HG03521 (cell line): ENCODE results near the gene RPS27A.
"Not testable (repeated sequence)": the region's sequence is repeated elsewhere in the genome, so short reads cannot be mapped to it uniquely, and the experiment has no call there.

Experiments used
- ATAC-seq: cut with Tn5 transposase; IDR thresholded peaks from one replicate; pipeline ENCODE4 v1.9.1; 2021; ENCODE audit warnings: mild to moderate bottlenecking, moderate library complexity; ENCODE audit not compliant: unreplicated experiment

Gene RPS27A

DNA sequence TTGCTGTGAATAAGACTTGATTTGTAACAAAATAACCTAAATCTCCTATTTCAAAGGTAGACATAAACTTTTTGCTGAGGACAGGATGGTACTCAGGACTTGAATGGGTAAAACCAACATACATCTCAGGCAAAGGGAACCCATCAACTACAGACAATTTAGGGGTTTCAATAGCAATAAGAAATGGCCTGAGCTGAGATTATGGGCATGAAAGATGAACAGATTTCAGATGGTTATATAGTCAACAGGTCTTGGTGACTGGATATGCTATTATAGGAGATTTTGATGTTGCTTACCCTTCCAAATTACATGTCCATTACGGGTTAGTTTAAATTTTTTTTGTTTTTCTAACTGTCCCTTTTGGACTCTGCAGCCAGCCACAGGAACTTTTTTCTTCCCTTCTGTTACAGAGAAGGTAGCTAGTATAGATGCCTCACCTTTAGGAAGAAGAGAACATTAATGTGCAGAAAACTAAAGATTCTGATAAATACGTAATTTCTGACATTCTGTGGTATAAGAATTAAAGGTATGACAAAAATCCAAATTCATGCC lies 4.6 kb downstream of the RPS27A start:
- no peak for ATAC-seq

DNA sequence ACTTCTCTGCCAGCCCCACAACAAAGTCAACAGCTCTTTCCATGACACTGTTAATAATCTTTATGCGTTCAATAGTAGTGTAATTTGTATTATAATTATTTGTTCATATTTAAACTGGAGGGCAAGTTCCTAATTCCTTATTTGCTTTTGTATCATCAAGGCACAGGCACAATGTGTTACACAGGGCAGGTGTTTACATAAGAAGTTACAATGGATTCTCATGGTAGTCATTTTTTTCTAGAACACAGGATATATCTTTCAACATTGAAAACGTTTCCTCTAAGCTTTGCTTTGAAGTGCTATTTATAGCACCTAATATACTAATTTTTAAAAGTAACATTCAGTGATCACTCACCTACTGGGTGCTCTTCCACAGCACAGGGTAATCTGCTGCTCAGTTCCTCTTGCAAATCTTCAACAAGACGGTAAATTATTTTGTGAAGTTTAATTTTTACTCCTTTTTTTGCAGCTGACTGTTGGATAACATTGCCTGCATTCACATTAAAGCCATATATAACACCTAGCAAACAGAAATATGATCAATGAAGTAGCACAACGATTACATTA lies 7.3 kb downstream of the RPS27A start:
- no peak for ATAC-seq

DNA sequence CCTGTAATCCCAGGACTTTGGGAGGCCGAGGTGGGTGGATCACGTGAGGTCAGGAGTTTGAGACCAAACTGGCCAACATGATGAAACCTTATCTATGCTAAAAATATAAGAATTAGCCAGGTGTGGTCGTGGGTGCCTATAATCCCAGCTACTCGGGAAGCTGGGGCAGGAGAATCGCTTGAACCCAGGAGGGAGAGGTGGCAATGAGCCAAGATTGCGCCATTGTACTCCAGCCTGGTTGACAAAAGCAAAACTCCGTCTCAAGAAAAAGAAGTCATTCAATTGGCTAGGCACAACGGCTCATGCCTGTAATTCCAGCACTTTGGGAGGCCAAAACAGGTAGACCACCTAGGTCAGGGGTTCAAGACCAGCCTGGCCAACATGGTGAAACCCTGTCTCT lies 9.1 kb downstream of the RPS27A start:
- ATAC-seq = not testable (repeated sequence)

DNA sequence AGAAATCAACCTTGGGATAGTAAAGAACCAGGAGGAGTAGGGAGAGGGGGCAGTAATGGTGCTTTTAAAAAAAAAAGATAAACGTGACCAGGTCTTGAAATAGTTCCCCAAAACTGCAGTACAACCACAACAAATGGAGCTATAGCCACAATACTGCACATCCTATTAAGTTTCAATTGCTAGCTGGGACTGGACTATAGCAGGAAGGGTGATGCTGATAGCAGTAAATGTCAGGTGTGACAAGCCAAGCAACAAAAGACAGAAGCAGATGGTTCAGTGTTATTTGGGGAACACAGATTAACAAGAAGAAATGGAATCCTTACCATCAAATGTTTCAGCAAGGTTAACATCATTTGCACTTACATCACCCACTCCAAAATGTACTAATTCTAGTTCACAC lies 10.1 kb downstream of the RPS27A start:
- no peak for ATAC-seq

DNA sequence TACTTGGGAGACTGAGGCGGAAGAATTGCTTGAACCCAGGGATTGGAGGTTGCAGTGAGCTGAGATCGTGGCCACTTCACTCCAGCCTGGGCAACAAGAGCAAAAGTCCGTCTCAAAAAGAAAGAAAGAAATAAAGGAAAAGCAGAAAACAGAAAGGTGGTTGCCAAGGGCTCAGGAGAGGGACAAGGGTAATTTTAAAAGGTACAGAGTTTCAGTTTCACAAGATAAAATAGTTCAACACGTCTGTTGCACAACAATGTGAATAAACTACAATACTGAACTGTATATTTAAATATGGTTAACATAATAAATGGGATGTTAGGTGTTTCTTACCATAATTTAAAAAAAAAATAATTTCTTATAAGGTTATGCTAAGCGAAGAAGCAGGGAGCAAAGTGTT lies 12.9 kb downstream of the RPS27A start:
- ATAC-seq = no peak

DNA sequence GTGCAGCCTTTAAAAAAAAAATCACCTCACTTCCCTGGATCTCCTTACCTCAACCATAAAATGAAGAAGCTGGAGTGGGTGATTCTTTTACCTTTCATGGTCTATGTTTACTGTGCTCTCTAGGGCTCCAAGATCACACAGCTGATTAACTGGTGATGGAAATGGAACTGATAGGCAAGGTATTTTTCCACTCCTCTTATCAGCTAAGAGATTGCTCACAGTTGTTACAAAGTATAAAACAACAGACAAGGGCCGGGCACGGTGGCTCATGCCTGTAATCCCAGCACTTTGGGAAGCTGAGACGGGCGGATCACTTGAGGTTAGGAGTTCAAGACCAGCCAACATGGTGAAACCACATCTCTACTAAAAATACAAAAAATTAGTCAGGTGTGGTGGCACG lies 14.5 kb downstream of the RPS27A start:
- ATAC-seq = no peak

DNA sequence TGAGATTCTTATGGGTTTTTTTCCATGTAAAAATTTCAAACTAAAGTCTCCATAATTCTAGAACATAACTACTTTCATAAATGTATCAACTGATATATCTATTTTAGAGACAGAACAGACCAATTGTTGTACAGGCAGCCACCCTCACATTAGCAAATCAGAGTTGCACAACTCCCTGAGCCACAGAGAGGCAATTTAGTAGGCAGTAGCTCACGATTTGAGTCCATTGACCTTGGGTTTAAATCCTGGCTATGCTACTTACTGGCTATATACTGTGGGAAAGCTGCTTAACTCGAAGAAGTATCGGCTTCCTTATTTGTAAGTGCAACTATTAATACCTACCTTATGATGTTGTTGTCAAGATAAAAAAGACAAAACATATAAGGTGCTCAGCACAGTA lies 20.3 kb downstream of the RPS27A start:
- ATAC-seq = no peak

DNA sequence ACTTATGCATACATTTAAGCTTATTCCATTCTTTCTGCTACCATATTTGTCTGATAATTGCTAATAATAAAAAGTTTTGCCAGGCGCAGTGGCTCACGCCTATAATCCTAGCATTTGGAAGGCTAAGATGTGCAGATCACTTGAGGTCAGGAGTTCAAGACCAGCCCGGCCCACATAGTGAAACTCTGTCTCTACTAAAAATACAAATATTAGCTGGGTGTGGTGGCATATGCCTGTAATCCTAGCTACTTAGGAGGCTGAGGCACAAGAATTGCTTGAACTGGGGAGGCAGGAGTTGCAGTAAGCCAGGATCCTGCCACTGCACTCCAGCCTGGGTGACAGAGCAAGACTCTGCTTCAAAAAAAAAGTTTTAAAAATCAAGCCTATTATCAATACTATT lies 27.1 kb downstream of the RPS27A start:
- ATAC-seq = not testable (repeated sequence)

DNA sequence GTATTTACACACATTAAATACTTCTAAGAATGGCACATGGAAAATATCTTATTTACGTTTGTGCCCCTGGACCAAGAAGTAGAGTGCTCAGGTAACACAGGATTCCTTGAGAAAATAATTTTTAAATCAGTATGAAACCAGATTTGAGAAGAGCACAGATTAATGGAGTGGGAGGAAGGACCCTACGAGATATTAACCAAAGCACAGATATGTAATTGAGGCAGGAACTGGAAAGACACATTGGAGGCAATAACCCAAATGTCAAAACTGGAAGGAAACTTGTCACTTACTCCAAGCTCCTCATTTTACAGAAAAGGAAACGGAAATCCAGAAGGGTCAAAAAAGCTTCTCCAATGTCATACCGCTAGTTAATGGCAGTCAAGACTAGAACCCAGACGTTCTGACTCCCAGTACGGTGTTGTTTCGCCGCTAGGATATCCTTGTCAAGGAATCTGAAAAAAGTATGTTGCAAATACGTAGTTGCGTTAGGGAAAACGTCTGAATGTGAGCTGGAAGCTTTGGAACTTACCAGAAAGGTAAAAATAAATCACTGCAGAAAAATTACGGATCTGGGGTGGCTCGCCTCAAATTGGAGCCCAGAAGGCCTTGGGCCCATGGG lies 35.9 kb downstream of the RPS27A start:
- no peak for ATAC-seq

DNA sequence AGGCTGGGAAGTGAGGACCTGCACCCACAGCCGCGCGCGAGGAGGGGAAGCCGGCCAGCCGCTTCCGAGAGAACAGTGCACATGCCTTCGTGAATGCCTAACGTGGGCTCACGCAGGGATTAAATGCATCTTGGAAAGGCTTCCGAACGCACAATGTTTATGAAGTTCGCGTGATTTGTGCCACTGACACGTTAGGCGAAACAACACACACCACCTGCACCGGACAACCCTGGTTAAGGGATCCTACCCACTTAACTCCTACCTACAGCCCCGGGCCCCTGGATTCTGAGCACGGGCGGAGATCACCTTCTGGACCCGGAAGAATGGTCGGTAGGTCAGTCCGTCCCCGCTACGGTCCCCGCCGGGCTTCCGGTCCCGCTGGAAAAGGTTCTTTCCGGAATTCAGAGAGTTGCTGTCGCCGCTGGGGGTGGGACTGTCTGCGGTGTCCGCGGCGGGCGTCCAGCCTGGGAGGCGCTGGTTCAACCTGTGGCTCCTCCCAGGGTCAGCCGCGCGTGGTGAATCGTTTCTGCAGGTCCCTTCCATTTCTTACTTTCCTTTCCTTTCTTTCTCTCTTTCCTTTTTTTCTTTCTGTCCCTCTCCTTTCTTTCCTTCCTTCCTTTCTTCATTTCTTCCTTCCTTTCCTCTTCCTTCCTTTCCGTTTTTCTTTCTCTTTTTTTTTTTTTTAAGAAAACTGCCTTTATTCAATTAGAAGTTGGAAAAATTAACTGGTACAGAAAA lies 36.6 kb downstream of the RPS27A start, which contains the start of gene MTIF2:
MTIF2 (minus strand) TSS at position 325 of the 738 bp plus-strand sequence. CDS start 5,373 bp downstream, outside the sequence.
- peak; percentile 98 for ATAC-seq

DNA sequence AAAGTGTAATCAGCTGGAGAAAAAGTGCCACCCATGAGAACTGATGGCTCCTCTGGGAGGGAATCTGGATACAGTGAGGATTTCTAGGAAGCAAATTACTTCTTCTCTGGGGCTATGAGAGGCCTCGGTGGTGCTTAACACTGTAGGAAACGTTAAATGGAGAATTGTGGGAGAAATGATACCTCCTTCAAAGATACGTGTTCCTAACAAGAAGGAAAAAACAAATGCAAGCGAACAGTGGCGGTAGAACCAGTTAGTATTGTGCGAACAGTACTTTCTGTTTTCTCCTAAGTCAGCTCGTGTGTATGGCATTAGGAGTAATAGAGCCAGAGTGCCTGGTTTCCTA lies 37.1 kb downstream of the RPS27A start:
- ATAC-seq = no peak

DNA sequence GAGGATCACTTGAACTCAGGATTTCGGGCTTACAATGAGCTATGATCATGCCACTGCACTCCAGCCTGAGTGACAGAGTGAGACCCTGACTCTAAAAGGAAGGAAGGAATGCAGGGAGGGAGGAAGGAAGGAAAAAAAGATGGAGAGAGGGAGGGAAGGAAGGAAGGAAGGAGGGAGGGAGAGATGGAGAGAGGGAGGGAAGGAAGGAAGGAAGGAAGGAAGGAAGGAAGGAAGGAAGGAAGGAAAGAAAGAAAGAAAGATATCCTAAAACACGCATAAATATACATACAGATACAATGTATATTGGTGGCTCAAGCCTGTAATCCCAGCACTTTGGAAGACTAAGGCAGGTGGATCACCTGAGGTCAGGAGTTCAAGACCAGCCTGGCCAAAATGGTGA lies 41.9 kb downstream of the RPS27A start:
- not testable (repeated sequence) for ATAC-seq

DNA sequence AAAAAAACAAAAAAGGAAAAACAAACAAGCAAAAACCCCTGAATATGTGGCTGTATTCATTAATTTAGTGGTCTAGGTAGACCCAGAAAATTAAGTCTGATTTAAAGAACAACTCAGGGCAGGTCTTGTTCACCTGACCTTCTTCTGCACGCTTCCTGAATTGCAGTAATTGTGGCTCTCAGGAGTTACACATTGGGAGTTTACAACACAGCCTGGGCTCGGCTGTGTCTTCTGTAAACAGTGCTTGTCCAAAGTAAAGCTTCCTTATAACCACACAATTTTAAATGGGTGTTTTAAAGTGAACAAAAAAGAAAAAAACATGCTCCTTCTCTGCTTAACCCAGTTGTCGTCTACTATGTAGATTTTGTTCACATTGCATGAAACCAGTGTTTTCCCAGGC lies 44.8 kb downstream of the RPS27A start:
- no peak for ATAC-seq

DNA sequence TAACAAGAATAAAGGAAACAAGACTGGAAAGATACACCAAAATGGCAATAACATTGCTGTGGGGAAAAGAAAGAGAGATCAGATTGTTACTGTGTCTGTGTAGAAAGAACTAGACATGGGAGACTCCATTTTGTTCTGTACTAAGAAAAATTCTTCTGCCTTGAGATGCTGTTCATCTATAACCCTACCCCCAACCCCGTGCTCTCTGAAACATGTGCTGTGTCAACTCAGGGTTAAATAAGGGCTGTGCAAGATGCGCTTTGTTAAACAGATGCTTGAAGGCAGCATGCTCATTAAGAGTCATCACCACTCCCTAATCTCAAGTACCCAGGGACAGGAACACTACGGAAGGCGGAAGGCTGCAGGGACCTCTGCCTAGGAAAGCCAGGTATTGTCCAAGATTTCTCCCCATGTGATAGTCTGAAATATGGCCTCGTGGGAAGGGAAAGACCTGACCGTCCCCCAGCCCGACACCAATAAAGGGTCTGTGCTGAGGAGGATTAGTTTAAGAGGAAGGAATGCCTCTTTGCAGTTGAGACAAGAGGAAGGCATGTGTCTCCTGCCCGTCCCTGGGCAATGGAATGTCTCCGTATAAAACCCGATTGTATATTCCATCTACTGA lies 46.8 kb downstream of the RPS27A start:
- not testable (repeated sequence) for ATAC-seq

DNA sequence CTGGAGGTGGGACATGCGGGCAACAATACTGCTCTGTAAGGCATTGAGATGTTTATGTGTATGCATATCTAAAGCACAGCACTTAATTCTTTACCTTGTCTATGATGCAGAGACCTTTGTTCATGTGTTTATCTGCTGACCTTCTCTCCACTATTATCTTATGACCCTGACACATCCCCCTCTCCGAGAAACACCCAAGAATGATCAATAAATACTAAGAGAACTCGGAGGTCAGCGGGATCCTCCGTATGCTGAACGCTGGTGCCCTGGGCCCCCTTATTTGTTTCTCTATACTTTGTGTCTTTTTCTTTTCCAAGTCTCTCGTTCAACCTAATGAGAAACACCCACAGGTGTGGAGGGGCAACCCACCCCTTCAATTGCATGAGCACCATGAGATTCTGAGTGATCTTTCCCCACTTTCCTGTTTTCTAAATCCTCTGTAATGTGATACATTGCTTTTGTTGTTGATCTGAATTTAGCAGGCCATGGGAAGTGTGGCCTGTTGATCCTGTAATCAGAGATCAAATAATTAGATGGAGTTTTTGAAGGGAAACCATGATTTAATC lies 47.5 kb downstream of the RPS27A start:
- ATAC-seq = not testable (repeated sequence)

DNA sequence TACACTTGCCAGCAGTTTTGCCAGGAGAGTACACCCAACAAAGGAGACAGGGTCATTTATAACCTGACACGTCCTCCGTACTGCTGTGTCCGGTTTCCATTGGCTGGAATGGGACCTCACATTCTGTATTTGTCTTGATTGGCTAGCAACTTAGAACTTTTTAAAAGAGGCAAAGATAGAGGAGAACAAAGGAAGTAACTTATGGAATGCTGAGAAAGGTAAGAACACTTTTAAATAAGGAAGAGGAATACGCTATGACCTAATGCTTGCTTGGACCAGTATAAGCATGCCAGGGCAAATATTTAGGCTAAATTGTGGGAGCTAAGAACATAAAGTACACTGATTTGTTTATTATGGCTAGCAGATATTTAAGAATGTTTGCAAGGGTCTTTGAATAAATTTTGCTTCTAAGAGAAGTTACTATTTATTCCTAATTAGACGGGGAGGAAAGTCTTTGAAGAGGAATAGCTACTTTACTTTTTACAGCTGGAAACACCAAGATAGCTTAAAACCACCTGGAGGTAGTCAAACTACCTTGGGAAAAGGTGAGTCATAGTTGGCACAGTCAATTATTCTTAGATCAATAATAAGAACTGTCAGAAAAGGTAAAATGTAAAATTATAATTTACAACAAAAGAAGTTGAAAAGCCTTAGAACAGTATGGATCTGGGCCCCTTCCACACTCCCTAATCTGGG lies 48.5 kb downstream of the RPS27A start:
- not testable (repeated sequence) for ATAC-seq

DNA sequence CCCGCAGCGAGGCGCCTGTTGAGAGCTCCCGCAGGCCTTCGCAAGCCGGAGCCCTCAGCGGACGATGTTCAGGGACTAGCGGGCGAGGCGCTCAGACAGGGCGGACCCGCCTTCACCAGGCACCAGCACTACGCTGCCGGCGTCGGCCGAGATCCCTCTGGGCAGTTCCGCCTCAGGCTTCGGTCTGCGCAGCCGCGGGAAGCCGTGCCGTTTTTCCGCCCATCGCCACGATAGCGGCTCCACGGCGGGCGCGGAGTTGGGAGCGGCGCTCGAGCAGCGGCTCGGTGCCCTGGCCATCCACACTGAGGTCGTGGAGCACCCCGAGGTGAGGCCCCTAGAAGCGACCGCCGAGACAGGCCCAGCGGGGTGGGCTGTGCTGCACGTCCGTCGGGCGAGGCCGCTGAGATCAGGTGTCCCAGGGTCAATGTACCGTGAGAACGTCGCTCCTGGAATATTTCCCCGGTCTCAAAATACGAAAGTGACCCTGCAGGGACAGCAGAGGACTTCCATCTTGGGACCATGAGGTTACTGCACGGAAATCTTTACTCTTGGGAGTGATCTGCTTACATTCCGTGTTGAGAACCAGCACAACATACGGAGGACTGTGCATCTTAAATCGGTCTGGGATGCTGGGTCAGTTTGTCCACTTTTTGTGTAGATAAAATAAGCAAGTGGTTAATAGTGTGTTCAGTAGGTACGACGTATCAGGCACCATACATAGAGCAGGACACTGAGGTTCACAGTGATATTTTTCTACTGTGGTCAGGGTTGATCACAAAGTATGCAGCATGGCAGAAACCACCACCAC lies 49.8 kb downstream of the RPS27A start:
- peak; percentile 99 for ATAC-seq

DNA sequence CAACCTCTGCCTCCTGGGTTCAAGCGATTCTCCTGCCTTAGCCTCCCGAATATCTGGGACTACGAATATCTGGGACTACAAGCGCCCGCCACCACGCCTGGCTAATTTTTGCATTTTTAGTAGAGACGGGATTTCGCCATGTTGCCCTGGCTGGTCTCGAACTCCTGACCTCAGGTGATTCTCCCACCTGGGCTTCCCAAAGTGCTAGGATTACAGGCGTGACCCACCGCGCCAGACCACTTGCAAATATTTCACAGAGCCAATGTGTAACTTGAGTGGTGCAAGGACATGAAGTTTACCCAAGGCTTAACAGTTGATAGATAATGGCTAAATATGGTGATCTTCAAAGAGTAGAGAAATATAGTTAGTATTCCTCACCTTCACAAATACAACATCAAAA lies 50.6 kb downstream of the RPS27A start:
- ATAC-seq = no peak
